MM.1S (cell line): ENCODE measurements around the gene EFL1.

Experiments used
- DNase-seq: peaks from one replicate; pipeline ENCODE4 v3.0.0-alpha.2; 2015
- H2AFZ ChIP-seq: fragments of 300-600 bp; sonication (generic); 2 replicates; pipeline ENCODE4 v1.6.0; 2016; ENCODE audit warnings: antibody characterized with exemption, low read length
- H3F3A ChIP-seq: fragments of 300-600 bp; sonication (generic); 2 replicates; pipeline ENCODE4 v1.6.1; 2016; ENCODE audit warnings: mild to moderate bottlenecking, antibody characterized with exemption, low read length, moderate library complexity, mixed read lengths; ENCODE audit not compliant: insufficient read depth
- H3K27ac ChIP-seq: fragments of 300-600 bp; sonication (generic); 2 replicates; pipeline ENCODE4 v1.5.1; 2016; ENCODE audit warnings: mild to moderate bottlenecking, low read length
- H3K27me3 ChIP-seq: fragments of 300-600 bp; sonication (generic); replicated peaks from 2 replicates; pipeline ENCODE4 v1.6.0; 2016; ENCODE audit warnings: low read length; ENCODE audit not compliant: insufficient read depth
- H3K36me3 ChIP-seq: fragments of 300-600 bp; sonication (generic); replicated peaks from 2 replicates; pipeline ENCODE4 v1.6.1; 2016; ENCODE audit warnings: mild to moderate bottlenecking, low read length, mixed read lengths; ENCODE audit not compliant: insufficient read depth
- H3K4me1 ChIP-seq: fragments of 300-600 bp; sonication (generic); 2 replicates; pipeline ENCODE4 v1.6.1; 2016; ENCODE audit warnings: low read length, mixed read lengths
- H3K4me2 ChIP-seq: fragments of 300-600 bp; sonication (generic); 2 replicates; pipeline ENCODE4 v1.6.0; 2016; ENCODE audit warnings: low read depth, low read length
- H3K4me3 ChIP-seq: fragments of 300-600 bp; sonication (generic); 2 replicates; pipeline ENCODE4 v1.5.1; 2016; ENCODE audit warnings: low read length, mixed read lengths
- H3K79me2 ChIP-seq: fragments of 300-600 bp; sonication (generic); 2 replicates; pipeline ENCODE4 v1.6.1; 2016; ENCODE audit warnings: mixed run types, low read length, mixed read lengths
- H3K9ac ChIP-seq: fragments of 300-600 bp; sonication (generic); 2 replicates; pipeline ENCODE4 v1.6.1; 2016; ENCODE audit warnings: low read length, mixed read lengths
- H3K9me2 ChIP-seq: fragments of 300-600 bp; sonication (generic); replicated peaks from 2 replicates; pipeline ENCODE4 v1.6.1; 2016; ENCODE audit warnings: mild to moderate bottlenecking, low read length, mixed read lengths; ENCODE audit not compliant: insufficient read depth
- H3K9me3 ChIP-seq: fragments of 300-600 bp; sonication (generic); replicated peaks from 2 replicates; pipeline ENCODE4 v1.6.1; 2016; ENCODE audit warnings: mild to moderate bottlenecking, low read length, mixed read lengths; ENCODE audit not compliant: insufficient read depth
- H4K20me1 ChIP-seq: fragments of 300-600 bp; sonication (generic); 2 replicates; pipeline ENCODE4 v1.6.1; 2016; ENCODE audit warnings: mild to moderate bottlenecking, low read length, moderate library complexity, mixed read lengths; ENCODE audit not compliant: insufficient read depth
- CTCF ChIP-seq: fragments of 300-600 bp; sonication (generic); IDR thresholded peaks from 2 replicates; pipeline ENCODE4 v1.5.1; 2016; ENCODE audit warnings: antibody characterized with exemption, low read length, mixed read lengths
- EZH2 ChIP-seq: fragments of 300-600 bp; sonication (generic); optimal IDR thresholded peaks from 2 replicates; pipeline ENCODE3; 2017; ENCODE audit warnings: low read depth, mild to moderate bottlenecking, antibody characterized with exemption, low read length, mixed read lengths
- EZH2phosphoT487 ChIP-seq: fragments of 300-600 bp; sonication (generic); IDR thresholded peaks from 2 replicates; pipeline ENCODE4 v1.6.1; 2018; ENCODE audit warnings: antibody characterized with exemption, low read length

The EFL1 gene

GRCh38 chr15:82105451-82106215 is 156.9 kb downstream of the EFL1 start:
- Histone ChIP-seq H3K27me3 (no peaks in the 10 kb centered on the region), H3F3A (no peaks in the 10 kb centered on the region), H3K9me2 (no peaks in the 10 kb centered on the region), H3K4me2 (no peak overlapping the region), H2AFZ (no peak overlapping the region), H3K9me3 (no peaks in the 10 kb centered on the region), H3K79me2 (no peaks in the 10 kb centered on the region), H3K9ac (no peak overlapping the region), H4K20me1 (no peaks in the 10 kb centered on the region), H3K4me3 (no peak overlapping the region), H3K4me1 (no peaks in the 10 kb centered on the region), H3K27ac (no peak overlapping the region), H3K36me3 (no peaks in the 10 kb centered on the region)
- no peak for DNase-seq
- TF ChIP-seq EZH2phosphoT487 = no peak

GRCh38 chr15:82103468-82103867 is 159.1 kb downstream of the EFL1 start:
- H3K9ac ChIP-seq = no peak overlapping the region

GRCh38 chr15:82100111-82100929 is 162.2 kb downstream of the EFL1 start:
- Histone ChIP-seq H3K4me3 (no peak overlapping the region), H3K79me2 (no peaks in the 10 kb centered on the region), H3K27me3 (no peaks in the 10 kb centered on the region), H3K27ac (no peak overlapping the region), H3K9me2 (no peaks in the 10 kb centered on the region), H3K4me1 (no peaks in the 10 kb centered on the region), H3K36me3 (no peaks in the 10 kb centered on the region), H2AFZ (no peak overlapping the region), H3F3A (no peaks in the 10 kb centered on the region), H3K9ac (no peak overlapping the region), H4K20me1 (no peaks in the 10 kb centered on the region), H3K9me3 (no peaks in the 10 kb centered on the region), H3K4me2 (no peak overlapping the region)
- no peak for DNase-seq
- TF ChIP-seq EZH2 = no peak
- no peak for TF ChIP-seq CTCF
- no peak for TF ChIP-seq EZH2phosphoT487

More at GRCh38 chr15:82103468-82103867, 159.1 kb downstream of the EFL1 start:
- no peak overlapping the region for H2AFZ ChIP-seq
- no peaks in the 10 kb centered on the region for H3K4me1 ChIP-seq
- H3K4me2 ChIP-seq = no peak overlapping the region
- H3K36me3 ChIP-seq = no peaks in the 10 kb centered on the region
- no peaks in the 10 kb centered on the region for H3K27me3 ChIP-seq
- H3F3A ChIP-seq = no peaks in the 10 kb centered on the region
- no peaks in the 10 kb centered on the region for H4K20me1 ChIP-seq
- no peaks in the 10 kb centered on the region for H3K9me2 ChIP-seq
- no peak for DNase-seq
- TF ChIP-seq EZH2 (no peak), EZH2phosphoT487 (no peak), CTCF (no peak)
- H3K27ac ChIP-seq = no peak overlapping the region
- H3K4me3 ChIP-seq = no peak overlapping the region
- H3K79me2 ChIP-seq = no peaks in the 10 kb centered on the region
- no peaks in the 10 kb centered on the region for H3K9me3 ChIP-seq

GRCh38 chr15:82098674-82099073 is 163.9 kb downstream of the EFL1 start:
- H3K27me3 ChIP-seq = no peaks in the 10 kb centered on the region
- no peak for DNase-seq
- H3K36me3 ChIP-seq = no peaks in the 10 kb centered on the region
- H3K9me3 ChIP-seq = no peaks in the 10 kb centered on the region
- no peak overlapping the region for H2AFZ ChIP-seq
- TF ChIP-seq EZH2 = no peak
- no peak for TF ChIP-seq CTCF
- no peaks in the 10 kb centered on the region for H3K9me2 ChIP-seq
- no peaks in the 10 kb centered on the region for H4K20me1 ChIP-seq
- H3K79me2 ChIP-seq = no peaks in the 10 kb centered on the region
- no peaks in the 10 kb centered on the region for H3K4me1 ChIP-seq
- no peak overlapping the region for H3K9ac ChIP-seq
- H3F3A ChIP-seq = no peaks in the 10 kb centered on the region
- H3K4me3 ChIP-seq = no peak overlapping the region
- H3K4me2 ChIP-seq = no peak overlapping the region
- no peak overlapping the region for H3K27ac ChIP-seq
